NCI-H128 (cell line): ENCODE results near the gene TAX1BP1.
"Not testable (repeated sequence)": the region's sequence is repeated elsewhere in the genome, so short reads cannot be mapped to it uniquely, and the experiment has no call there.

ENCODE experiments used
- DNase-seq: peaks from one replicate; lab custom pipeline; 2025; ENCODE audit not compliant: unreplicated experiment; lab: John Stamatoyannopoulos, UW

Gene TAX1BP1

GRCh38 chr7:27840760-27841364 is 100.9 kb downstream of the TAX1BP1 start:
- no peak for DNase-seq

GRCh38 chr7:27842094-27842692 is 102.2 kb downstream of the TAX1BP1 start:
- DNase-seq: no peak

DNA sequence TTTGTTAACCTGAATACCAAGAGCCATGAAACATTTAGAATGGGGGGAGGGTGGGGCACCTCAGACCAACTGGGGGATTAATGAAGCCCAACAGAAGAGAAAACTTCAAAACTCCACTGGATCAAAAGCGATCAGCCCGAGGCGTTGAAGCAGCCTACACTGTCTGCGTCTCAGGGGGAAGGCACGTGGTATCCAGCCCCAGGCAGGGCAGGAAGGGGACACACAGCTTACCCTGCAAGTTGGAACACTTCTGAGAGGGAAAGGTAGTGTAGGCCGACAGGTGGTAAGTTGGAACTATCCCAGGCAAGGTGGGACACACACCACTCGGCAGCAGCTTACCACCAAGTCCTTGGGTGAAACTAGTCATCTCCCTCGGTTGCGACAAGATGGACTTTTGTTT is 102.9 kb downstream of the TAX1BP1 start:
- no peak for DNase-seq

GRCh38 chr7:27843584-27844305 is 103.8 kb downstream of the TAX1BP1 start:
- no peak for DNase-seq

GRCh38 chr7:27846388-27846787 is 106.4 kb downstream of the TAX1BP1 start:
- no peak for DNase-seq

- no peak for DNase-seq
These were observed 110.6 kb downstream of the TAX1BP1 start for GRCh38 chr7:27850531-27850930.

DNA sequence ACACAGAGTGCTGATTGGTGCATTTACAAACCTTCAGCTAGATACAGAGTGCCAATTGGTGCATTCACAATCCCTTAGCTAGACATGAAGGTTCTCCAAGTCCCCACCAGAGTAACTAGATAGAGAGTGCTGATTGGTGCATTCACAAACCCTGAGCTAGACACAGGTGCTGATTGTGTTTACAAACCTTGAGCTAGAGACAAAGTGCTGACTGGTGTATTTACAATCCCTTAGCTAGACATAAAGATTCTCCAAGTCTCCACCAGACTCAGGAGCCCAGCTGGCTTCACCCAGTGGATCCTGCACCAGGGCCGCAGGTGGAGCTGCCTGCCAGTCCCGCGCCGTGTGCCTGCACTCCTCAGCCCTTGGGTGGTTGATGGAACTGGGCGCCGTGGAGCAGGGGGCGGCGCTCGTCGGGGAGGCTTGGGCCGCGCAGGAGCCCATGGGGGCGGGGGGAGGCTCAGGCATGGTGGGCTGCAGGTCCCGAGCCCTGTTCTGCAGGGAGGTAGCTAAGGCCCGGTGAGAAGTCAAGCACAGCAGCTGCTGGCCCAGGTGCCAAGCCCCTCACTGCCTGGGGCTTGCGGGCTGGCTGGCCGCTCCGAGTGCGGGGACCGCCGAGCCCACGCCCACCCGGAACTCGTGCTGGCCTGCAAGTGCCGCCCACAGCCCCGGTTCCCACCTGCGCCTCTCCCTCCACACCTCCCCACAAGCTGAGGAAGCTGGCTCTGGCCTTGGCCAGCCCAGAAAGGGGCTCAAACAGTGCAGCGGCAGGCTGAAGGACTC is 116.9 kb downstream of the TAX1BP1 start:
- DNase-seq: not testable (repeated sequence)

GRCh38 chr7:27860800-27861199 is 120.8 kb downstream of the TAX1BP1 start:
- DNase-seq: no peak

- DNase-seq: no peak
These were observed 121.8 kb downstream of the TAX1BP1 start for GRCh38 chr7:27861747-27862146.

GRCh38 chr7:27863880-27864279 is 123.9 kb downstream of the TAX1BP1 start:
- no peak for DNase-seq

- no peak for DNase-seq
These were observed 126.3 kb downstream of the TAX1BP1 start for GRCh38 chr7:27866256-27866655.

DNA sequence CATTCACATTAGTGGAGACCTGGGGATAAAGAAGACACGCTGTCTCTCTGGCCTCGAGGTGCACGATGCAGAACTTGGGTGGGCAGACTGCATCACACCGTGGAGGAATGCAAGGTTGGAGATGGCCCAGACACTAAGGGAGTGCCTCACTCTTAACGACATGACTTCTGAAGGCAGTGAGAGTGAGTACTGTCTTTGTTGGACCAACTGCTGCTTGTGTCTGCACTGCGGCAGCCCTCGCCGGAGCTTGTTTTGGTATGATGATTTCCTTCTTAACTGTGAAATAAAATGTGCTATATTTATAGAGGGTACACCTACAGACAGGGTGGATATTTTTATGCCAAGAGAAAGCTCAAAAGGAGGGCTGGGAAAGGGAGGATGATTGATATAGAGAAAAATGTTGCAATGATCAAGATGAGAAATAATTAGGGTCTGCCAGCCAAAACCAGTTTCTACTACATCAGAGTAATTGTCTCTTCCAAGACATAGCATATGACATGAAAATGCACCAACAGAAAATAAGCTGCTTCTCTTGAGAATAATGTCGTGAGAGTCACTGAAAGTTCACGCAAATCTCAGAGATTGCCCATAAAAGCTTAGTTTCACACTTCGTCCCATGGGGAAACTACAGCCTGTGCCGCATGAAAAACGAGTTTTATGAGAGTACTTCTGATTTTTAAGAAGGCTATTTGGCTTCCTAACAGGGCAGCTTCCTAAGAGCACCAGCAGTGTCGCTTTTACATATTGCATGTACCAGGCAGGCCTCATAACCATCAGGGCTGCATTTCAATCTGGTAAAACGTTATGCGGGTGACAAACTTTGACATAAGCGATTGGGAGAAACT is 127.1 kb downstream of the TAX1BP1 start:
- no peak for DNase-seq

- no peak for DNase-seq
These were observed 128.2 kb downstream of the TAX1BP1 start for GRCh38 chr7:27868131-27868550.

DNA sequence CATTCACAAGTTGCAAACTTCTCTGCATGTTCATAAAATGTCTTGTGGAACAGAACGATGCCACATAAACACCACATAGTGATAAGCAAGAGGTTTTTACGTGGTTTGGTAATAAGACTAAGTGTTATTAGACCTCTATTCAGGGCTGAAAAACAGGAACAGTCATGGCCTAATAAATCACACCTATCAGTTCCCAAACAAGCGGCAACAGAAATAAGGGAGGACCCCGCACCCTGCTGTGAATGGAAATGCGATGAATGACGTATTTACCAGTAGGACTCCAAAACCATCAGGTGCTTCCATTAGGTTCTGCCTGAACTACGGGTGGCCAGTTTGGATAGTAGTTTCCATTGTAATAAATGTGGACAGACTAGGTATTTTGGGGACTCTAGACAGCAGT is 129.1 kb downstream of the TAX1BP1 start:
- no peak for DNase-seq

GRCh38 chr7:27870595-27870994 is 130.6 kb downstream of the TAX1BP1 start:
- DNase-seq: no peak

- DNase-seq: no peak
These were observed 131.1 kb downstream of the TAX1BP1 start for GRCh38 chr7:27871086-27871485.

- no peak for DNase-seq
These were observed 131.9 kb downstream of the TAX1BP1 start for GRCh38 chr7:27871866-27872265.

- DNase-seq: no peak
These were observed 132.7 kb downstream of the TAX1BP1 start for GRCh38 chr7:27872356-27873275.
